ENCODE measurements around the gene JARID2.

DNA sequence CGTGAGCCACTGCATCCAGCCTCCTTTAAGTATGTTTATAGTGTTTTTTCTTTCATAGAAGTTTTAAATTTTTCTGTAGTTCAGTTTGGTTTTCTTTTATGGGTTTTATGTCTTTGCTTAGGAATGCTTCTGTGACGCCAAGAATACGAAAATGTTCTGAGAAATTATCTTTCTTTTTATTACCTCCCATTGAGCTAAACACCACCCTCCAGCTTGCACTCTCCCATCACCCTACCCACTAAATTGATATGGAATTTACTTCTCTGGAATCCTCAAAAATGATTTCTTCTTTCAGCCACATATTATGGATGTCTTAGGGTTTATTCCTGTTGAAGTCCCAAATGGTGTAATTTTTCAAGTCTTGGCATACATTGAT is 38.1 kb downstream of the JARID2 start:
- TF ChIP-seq, protein P1, sequence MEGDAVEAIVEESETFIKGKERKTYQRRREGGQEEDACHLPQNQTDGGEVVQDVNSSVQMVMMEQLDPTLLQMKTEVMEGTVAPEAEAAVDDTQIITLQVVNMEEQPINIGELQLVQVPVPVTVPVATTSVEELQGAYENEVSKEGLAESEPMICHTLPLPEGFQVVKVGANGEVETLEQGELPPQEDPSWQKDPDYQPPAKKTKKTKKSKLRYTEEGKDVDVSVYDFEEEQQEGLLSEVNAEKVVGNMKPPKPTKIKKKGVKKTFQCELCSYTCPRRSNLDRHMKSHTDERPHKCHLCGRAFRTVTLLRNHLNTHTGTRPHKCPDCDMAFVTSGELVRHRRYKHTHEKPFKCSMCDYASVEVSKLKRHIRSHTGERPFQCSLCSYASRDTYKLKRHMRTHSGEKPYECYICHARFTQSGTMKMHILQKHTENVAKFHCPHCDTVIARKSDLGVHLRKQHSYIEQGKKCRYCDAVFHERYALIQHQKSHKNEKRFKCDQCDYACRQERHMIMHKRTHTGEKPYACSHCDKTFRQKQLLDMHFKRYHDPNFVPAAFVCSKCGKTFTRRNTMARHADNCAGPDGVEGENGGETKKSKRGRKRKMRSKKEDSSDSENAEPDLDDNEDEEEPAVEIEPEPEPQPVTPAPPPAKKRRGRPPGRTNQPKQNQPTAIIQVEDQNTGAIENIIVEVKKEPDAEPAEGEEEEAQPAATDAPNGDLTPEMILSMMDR (conservative IDR thresholded peaks at IDR 0.05; ENCODE audit: low read depth, low read length), result no peak
- TF ChIP-seq FOS (IDR thresholded peaks at IDR 0.05; ENCODE audit: low read depth, low read length), result no peak
